Lower lobe of right lung (tissue), 2 donors: ENCODE measurements around the gene NME4. TPM values are rescaled to one million over a fixed set of nuclear protein-coding genes. Genes with fewer than 3 reads are reported as not detected.

Experiments
- ATAC-seq, 2 donors: fragments of 200-7000 bp; cut with Tn5 transposase; one replicate each; pipeline ENCODE4 v1.9.1; 2020 to 2022; ENCODE audit warnings: mild to moderate bottlenecking in 2 of 2, moderate library complexity in 2 of 2
- DNase-seq: peaks from one replicate; pipeline ENCODE4 v3.0.0-alpha.2; 2020
- H3K27ac ChIP-seq: fragments of 200-600 bp; one replicate; pipeline ENCODE4 v1.8.0; 2022
- H3K27me3 ChIP-seq: fragments of 200-600 bp; one replicate; pipeline ENCODE4 v1.8.0; 2022; ENCODE audit warnings: low read depth
- H3K36me3 ChIP-seq: fragments of 200-600 bp; one replicate; pipeline ENCODE4 v1.8.0; 2022; ENCODE audit warnings: mild to moderate bottlenecking
- H3K4me1 ChIP-seq: fragments of 200-600 bp; one replicate; pipeline ENCODE4 v1.8.0; 2022
- H3K4me3 ChIP-seq: fragments of 200-600 bp; one replicate; pipeline ENCODE4 v1.8.0; 2022; ENCODE audit warnings: mild to moderate bottlenecking
- H3K9me3 ChIP-seq: fragments of 200-600 bp; one replicate; pipeline ENCODE4 v1.8.0; 2022
- intact Hi-C: fragments of 100-400 bp; cut with DNase I; formaldehyde crosslinking; loops from one replicate; pipeline ENCODE4 v1.11.0; 2022
- total RNA-seq: library from RNA; stranded (reverse); fragmentation: NEBNext Ultra II Directional; extraction: Animal tissue kit (Norgen Biotek cat#: 25700); gene quantifications from one replicate; pipeline ENCODE4 v1.2.1, GENCODE V29; 2021
- TF ChIP-seq, protein P1 (sequence below): fragments of 200-600 bp; IDR thresholded peaks from one replicate; pipeline ENCODE4 v1.8.0; 2022; ENCODE audit warnings: antibody characterized with exemption, mild to moderate bottlenecking
- donor health status: DM: no; HTN: yes; CAD: no; lungs with severe emphysema.

Gene NME4
- total RNA-seq, 1 donor from 2014 or later = 42.3 TPM

DNA sequence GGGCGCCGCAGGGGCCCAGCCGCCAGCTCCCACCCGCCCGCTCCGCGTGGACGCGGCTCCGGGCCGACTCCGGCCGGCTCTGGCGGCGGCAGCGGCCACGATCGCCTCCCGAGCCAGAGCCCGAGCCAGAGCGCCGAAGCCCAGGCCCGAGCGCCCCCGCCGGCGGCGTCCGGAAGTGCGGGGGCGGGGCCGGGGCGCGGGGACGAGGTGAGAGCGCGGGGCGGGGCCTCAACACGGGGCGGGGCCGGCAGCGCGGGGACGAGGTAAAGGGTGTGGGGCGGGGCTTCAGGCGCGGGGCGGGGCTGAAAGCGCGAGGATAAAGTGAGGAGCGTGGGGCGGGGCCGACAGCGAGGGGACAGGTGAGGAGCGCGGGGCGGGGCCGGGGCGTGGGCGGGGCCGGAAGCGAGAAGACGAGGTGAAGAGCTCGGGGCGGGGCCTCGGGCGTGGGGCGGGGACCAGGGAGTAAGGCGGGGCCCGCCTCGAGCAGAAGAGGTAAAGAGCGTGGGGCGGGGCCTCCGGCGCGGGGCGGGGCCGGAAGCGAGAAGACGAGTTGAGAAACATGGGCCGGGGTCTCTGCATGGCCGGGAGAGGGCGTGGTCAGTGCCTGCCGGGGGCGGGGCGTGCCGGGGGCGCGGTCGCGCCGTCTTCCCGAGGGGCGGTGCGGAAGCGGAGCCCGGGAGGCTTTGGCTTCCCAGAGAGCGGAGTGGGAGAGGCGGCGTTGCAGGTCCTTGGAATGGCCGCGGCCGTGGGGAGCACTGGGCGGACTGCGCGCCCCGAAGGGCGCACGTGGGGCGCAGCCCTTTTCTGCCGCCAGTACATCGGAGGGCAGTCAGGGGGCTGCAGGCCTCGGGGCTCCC is 44.2 kb upstream of the NME4 start, which contains the start of gene AXIN1:
Gene AXIN1, minus strand, starts transcription at position 177 of the 857 bp plus-strand sequence. CDS start 5,698 bp downstream, outside the sequence.
- Histone ChIP-seq H3K27me3 (no peaks in the 10 kb centered on the region), H3K4me1 (peaks cover 26% of the 10 kb centered on the region), H3K27ac (peak within 1 kb of the TSS; percentile 81), H3K4me3 (peak within 1 kb of the TSS; percentile 78), H3K9me3 (no peaks in the 10 kb centered on the region), H3K36me3 (no peaks in the 10 kb centered on the region)
- peak; percentile 96 to 97 for ATAC-seq
- DNase-seq = peak; percentile 100
- intact Hi-C loops = no loop called here
- TF ChIP-seq, protein P1, sequence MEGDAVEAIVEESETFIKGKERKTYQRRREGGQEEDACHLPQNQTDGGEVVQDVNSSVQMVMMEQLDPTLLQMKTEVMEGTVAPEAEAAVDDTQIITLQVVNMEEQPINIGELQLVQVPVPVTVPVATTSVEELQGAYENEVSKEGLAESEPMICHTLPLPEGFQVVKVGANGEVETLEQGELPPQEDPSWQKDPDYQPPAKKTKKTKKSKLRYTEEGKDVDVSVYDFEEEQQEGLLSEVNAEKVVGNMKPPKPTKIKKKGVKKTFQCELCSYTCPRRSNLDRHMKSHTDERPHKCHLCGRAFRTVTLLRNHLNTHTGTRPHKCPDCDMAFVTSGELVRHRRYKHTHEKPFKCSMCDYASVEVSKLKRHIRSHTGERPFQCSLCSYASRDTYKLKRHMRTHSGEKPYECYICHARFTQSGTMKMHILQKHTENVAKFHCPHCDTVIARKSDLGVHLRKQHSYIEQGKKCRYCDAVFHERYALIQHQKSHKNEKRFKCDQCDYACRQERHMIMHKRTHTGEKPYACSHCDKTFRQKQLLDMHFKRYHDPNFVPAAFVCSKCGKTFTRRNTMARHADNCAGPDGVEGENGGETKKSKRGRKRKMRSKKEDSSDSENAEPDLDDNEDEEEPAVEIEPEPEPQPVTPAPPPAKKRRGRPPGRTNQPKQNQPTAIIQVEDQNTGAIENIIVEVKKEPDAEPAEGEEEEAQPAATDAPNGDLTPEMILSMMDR = peak; percentile 24

DNA sequence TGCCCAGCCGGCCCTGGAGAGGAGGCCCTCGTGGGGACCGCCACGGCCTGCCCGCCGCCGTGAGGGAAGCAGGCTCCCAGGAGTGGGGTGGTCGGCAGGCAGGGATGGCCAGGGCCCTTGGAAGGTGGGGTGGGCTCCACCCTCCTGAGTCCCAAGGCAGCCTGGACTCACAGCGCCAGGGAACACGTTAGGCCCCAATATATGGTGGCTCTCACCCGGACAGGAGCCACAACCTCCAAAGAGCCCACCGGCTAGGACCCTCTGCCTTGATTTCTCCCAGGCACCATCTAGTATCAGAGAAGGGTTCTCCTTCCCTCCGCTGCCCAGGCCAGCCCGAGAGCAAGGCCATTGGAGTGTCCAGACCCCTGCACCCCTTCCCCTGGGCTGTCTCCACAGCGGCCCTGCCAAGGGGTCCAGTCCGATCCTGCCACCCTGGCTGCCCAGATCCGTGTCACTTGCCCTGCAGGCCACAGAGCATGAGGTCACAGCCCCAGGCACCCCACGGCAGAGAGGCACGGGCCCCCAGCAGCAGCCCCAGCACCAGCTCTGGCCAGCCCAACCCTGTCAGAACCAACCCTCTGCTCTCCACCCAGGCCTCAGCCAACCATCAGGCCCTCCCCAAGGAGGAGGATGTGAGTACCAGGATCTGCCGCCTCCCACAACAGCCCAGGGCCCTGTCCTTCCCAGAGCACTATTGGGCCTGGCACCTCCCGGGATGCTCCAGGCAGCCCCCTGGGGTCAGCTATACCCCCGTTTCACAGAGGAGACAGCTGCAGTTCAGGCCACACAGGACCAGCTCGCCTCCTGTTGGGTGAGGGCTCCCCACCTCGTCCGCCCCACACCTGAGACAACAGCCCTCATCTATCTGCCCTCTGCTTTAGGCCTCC is 43.4 kb upstream of the NME4 start:
- DNase-seq (peak; percentile 57), ATAC-seq (no peak)
- no peaks in the 10 kb centered on the region for H3K27me3 ChIP-seq
- H3K4me3 ChIP-seq = peak overlapping the region; percentile 56
- TF ChIP-seq, protein P1 = no peak
- H3K9me3 ChIP-seq = no peaks in the 10 kb centered on the region
- H3K36me3 ChIP-seq = no peaks in the 10 kb centered on the region
- intact Hi-C loops = no loop called here
- peaks cover 26% of the 10 kb centered on the region for H3K4me1 ChIP-seq
- peak overlapping the region; percentile 79 for H3K27ac ChIP-seq

DNA sequence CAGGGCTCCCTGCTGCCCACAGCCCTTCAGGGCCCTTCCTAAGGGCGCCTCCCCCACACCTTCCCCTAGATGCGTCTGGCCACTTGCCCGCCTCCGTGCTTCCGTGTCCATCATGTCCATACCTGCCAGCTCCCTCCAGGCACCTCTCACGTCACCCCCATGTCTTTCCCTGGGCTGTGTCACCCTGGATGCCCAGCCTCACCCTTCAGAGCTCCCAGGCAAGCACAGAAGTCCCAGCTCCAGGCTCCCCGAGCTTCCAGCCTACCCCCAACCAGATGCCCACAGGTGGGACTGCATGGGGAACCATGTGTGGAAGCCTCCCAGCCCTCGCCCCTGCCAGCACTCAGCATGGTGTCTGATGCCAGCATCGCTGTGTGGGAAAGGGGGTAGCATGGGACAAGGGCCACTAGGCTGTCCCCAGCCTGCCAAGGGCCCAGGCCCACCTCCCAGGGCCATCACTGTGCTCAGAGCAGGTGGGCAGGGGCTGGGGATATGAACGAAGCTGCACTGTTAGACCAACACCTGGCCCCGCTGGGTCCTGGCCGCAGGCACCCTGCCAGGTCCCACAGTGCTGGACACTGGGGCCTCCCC is 42.6 kb upstream of the NME4 start:
- intact Hi-C loops = no loop called here
- H3K9me3 ChIP-seq = no peaks in the 10 kb centered on the region
- peaks cover 26% of the 10 kb centered on the region for H3K4me1 ChIP-seq
- H3K27me3 ChIP-seq = no peaks in the 10 kb centered on the region
- ATAC-seq (no peak), DNase-seq (no peak)
- TF ChIP-seq, protein P1 = no peak
- no peak overlapping the region for H3K27ac ChIP-seq
- no peak overlapping the region for H3K4me3 ChIP-seq
- H3K36me3 ChIP-seq = no peaks in the 10 kb centered on the region

DNA sequence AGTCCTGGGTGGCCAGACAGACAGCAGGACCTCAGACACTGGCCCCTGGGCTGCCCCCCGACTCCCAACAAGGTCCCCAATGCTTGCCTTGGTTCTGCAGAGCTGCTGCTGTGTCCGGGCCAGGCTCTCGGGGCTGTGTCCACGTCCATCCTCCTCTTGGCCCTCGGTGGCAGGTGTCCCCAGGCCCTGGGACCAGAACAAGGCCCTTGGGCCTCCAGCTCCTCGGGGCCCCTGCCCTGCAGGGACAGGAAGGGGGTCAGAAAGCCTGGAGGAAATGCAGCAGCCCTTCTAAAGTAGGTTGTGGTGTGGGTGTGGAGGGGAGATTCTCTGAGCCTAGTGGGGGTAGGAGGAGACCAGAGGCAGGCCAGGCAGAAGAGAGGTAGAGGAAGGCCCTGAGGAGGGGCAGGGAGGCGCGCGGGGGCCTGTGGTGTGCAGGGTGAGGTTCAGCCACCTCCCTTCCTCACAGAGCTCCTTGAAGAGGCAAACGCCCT is 42.0 kb upstream of the NME4 start:
- H3K4me3 ChIP-seq = no peak overlapping the region
- no peaks in the 10 kb centered on the region for H3K9me3 ChIP-seq
- no peak for DNase-seq
- ATAC-seq = no peak
- intact Hi-C loops = no loop called here
- TF ChIP-seq, protein P1 = no peak
- H3K27ac ChIP-seq = no peak overlapping the region
- H3K36me3 ChIP-seq = no peaks in the 10 kb centered on the region
- no peaks in the 10 kb centered on the region for H3K27me3 ChIP-seq
- peaks cover 25% of the 10 kb centered on the region for H3K4me1 ChIP-seq

DNA sequence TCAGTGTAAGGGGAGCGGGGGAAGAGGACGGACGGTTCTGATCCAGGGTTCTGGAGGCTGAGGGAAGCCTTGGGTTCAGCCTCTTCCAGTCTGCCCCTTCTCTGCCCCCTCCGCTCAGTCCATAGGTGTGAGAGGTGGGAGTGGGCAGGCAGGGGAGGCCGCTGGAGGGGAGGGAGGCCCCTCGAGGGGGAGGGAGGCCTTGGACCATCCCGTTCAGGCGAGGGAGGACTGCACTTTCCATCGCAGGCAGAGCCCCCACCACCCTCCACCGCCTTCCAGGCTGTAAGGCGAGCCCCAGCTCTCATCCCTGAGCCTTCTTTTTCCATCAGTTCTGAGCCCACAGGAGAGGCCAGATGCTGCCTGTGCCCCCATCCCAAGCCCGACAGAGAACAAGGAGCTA is 40.3 kb upstream of the NME4 start:
- no peak overlapping the region for H3K27ac ChIP-seq
- intact Hi-C loops = no loop called here
- no peaks in the 10 kb centered on the region for H3K9me3 ChIP-seq
- no peak overlapping the region for H3K4me3 ChIP-seq
- ATAC-seq = no peak
- H3K4me1 ChIP-seq = peaks cover 8% of the 10 kb centered on the region
- no peak for DNase-seq
- TF ChIP-seq, protein P1 = no peak
- no peaks in the 10 kb centered on the region for H3K27me3 ChIP-seq
- no peaks in the 10 kb centered on the region for H3K36me3 ChIP-seq
